ENCODE measurements around the gene OMA1.
"Not testable (repeated sequence)": the region's sequence is repeated elsewhere in the genome, so short reads cannot be mapped to it uniquely, and the experiment has no call there.

Gene OMA1

DNA sequence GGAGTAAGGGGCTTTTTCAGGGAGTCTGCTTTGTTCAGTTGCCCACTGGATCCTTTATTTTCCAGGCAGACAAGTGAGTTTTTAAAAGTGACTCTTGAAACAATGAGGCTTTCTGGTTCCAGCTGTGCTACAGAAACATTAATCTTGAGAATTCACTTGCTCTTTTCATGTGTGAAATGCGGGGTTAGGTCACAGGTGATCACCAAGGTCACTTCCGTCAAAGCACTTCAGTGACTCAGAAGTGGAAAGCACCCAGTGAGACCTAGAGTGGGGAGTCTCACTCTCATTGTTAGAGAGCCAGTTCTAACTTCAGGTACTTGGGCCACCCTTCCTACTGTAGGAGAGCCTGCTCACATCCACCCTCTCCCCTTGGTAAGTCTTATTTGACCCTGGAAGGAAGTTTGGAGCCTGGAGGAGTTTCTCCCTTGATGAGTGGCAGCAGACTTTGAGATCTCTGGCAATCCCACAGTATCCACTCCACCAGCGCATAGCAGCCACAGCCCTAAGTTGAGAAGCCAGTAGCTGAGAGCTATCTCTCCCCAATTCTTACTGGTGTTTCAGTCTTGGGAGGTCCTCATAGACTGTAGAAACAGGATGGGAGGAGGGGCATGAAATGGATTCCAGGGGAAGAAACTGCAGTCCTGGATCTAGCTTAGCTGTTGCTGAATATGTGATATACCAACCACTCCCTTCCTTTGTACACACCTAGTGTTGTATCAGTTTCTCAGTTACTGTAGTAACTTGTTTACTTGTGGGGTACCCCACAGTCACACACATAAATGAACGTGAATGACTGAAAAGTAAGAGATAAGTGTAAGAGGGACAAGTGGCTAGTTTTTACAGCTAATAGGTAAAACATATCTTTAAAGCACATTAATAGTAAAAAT, 27.4 kb upstream of the OMA1 start:
- no peak for DNase-seq (ENCODE audit: low read depth)

DNA sequence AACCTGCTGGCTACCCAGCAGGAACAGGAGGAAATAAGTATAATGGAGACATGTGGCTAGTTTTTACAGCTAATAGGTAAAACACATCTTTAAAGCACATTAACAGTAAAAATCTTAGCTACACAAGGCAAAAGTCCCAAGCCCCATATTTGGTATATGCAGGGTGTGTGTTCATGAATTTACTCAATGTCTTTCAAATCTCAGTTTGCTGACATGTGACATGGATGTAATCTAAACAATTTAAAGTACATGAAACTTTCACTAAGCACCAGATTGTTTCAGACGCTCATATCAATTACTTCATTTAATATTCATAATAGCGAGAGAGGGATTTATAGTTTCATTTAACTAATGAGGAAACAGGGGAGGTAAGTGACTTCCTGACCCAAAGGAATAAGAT, 26.6 kb upstream of the OMA1 start:
- DNase-seq (ENCODE audit: low read depth), result no peak

DNA sequence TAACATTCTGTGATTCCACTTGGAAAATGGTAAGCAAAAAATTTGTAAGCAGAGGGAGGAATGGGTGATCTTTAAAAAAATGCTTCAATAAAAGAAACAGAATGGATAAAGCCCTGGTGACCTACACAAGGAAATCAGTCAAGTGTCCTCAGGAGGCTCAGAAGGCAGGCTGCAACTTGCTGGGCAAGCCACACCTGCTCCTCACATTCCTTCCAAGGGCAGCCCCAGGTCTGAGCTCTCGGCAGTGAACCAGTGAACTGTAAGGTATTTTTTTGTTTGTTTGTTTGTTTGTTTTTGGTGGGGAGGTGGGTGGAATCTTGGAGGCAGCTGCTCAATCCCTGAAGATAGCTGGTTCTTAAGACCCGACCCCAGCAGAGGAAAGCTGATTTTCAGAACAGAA, 26.2 kb upstream of the OMA1 start:
- DNase-seq (ENCODE audit: low read depth), result no peak

DNA sequence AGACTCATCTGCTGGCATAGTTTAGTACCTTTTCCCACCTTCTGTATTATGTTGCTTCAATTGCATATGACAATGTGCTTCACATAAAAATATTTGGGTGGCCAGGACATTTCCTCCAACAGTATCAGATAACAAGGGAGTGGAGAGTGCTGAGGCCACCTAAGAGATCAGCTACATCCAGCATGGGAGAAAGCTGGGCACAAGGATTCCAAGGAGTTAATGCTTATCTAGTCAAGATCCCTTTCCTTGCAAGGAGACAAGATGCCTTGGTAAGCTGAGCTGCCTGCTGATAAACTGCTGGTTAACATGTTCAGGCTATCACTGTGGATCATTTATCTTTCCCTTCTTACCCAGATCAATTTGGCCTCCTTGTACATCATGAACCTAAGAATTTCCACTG, 25.1 kb upstream of the OMA1 start:
- DNase-seq (ENCODE audit: low read depth), result no peak

DNA sequence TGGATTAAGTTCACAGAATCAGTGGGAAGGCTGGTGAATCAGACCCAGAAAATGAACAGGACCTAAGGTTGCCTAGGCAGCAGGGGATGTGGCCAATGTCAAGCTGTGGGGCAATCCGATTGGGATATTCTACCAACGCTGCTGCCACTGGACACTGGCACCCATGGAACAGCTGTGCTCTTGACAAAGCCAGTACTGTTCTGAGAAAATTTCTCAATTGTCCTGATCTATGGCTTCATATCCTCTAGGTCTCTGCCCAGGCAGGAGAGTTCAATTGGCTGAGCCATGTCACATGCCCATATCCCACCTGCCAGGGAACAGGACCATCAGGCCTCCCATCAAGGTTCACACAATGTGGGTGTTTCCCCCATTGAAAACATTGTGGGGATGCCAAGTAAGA, 24.3 kb upstream of the OMA1 start:
- DNase-seq (ENCODE audit: low read depth), result no peak

DNA sequence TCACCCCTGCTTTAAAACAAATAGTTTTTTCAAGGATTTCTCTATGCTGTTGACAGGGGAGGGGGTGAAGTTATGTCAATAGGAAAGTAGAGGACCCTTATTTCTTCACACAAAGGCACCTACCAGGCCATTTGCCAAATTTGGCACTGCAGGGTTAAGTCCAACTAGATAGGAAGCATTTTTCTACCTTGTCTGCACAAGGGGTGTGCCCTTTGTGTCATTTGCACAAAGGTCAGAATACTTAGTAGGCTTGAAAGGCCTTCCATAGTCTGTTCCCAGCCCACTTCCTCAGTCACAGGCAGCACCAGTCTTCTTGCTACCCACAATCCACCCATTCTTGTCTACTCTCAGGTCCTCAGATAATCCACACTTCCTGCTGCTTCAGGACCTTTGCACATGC, 23.6 kb upstream of the OMA1 start:
- no peak for DNase-seq (ENCODE audit: low read depth)

DNA sequence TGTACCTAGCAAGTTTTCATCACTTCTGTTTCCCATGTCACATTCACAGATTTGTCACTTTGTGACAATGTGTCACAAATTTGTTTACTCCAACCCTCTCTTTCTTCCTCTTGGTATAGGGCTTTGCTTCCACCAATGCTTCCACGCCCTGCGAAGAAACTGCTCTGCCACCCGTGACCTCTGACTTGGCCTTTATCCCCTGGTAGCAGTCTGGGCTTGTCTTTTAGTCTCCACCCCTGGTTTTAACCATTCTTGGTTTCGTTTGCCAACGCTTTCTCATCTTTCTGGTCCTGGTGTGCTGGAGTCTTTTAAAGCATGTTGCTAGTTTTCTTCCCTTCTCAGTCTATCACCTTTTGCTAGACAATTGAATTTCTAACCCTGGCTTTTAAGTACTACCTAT, 22.4 kb upstream of the OMA1 start:
- DNase-seq (ENCODE audit: low read depth), result no peak

DNA sequence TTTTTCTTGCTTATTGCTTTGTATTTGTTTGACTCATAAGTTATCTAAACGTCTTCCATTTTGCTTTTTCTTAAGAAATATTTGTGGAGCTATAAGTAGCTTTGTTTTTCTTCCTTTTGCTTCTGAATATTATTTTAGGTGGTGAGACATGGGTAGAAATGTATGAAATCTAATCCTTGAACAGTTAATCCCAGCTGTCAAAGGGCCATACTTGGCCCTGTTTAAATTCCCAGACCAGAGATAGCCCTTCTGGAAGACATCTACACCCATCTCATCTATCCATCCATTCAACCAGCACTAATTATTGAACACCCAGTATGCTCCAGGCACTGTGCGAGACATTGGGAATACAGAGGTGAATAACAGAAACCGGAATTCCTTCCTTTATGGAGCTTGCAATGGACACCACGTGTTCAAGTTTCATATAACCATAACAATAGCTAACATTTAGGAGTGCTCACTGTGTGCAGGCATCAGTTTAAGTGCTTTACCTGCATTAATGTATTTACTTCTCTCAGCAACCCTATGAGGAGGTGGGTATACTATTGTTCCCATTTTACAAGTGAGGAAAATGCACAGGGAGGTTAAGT, 21.8 kb upstream of the OMA1 start:
- no peak for DNase-seq (ENCODE audit: low read depth)

DNA sequence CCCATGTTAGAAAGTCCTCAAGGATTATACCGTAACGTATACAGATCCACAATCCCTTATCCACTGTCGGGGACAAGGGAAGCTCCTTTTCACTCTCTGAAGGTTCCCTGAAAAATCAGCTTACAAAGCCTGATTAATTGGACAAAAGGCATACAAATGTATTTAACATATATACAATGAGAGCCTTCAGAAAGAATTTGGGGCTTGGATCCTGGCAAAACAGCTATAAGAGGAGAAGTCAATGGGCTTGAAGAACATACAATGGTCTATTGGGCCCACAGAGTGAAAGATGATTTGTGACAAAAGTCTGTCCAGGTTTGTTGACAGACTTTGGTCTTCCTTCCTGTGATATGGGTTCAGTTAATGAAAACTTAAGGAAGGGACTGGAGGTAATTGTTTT, 19.8 kb upstream of the OMA1 start:
- no peak for DNase-seq (ENCODE audit: low read depth)

DNA sequence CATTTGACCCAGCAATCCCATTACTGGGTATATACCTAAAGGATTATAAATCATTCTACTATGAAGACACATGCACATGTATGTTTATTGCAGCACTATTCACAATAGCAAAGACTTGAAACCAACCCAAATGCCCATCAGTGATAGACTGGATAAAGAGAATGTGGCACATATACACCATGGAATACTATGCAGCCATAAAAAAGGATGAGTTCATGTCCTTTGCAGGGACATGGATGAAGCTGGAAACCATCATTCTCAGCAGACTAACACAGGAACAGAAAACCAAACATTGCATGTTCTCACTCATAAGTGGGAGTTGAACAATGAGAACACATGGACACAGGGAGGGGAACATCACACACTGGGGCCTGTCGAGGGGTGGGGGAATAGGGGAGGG, 17.2 kb upstream of the OMA1 start:
- DNase-seq (ENCODE audit: low read depth), result not testable (repeated sequence)

DNA sequence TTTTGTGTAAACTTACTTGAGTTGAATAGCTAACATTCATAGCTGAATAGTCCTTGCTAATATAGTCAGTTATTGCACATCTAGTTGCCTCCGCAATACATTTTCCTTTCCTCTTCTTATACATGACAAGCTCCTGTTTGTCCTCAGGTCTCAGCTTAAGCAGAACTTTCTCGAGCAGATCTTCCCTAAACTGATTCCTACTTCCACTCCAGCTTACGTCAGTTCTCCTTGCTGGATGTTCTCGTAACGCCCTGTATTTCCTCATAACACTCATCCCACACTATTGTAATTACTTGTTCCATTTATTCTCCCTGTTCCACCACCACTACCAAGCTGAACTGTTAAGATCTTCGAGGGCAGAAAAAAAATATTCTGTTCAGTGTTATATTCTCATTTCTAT, 15.1 kb upstream of the OMA1 start:
- no peak for DNase-seq (ENCODE audit: low read depth)

DNA sequence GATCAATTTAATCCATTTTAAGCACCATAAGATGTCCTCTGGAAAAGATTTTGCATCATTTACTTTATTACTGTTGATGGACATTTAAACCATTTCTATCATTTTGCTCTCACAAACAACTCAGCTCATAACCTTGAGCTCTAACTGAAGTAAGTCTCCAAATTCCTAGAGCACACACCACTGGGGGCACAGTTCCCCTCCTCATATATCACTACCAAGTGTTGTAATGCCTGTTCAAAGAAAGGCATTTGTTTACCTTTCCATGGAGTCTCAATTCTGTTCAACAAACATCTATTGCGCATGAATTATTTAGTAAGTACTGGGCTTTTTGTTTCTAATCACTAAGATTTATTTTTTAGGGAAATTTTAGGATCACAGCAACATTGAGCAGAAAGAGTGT, 8.9 kb upstream of the OMA1 start:
- no peak for DNase-seq (ENCODE audit: low read depth)

DNA sequence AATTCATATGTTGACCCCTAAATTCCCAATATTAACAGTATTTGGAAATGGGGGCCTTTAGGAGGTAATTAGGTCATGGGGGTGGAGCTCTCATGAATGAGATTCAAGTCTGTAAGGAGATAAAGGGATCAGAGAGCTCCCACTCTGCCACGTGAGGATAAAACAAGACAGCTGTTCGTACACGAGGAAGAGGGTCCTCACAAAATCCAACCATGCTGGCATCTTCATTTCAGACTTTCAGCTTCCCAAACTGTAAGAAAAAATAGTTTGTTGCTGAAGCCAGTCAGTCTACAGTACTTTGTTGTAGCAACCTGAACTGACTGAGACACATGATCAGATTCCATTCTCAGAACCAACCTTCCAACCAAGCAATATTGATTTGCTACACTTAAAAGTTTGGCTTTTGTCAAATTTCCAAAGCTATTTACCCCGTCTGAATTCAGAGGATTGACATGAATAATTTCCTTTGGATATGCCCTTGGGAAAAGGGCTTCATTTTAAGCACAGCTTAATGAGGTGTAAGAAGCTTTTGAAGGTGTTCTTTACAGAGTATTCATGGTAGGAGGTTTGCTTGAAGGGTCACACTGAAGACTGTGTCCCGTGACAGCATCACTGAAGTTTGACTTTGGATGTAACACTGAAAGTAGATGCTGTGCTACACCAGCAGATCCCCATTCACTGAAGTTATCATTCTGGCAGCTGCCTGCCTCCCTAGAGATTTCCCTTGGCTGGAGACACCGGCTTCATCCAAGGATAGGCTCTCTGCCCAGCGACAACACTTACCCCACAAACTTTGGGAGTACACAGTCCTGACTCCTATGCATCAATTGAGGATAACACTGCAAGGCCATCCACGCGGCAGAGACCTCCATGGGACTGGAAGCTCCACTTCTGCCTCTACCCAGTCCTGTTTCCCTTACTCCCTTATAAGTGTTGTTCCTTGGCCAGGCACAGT, 4.9 kb upstream of the OMA1 start:
- no peak for DNase-seq (ENCODE audit: low read depth)

DNA sequence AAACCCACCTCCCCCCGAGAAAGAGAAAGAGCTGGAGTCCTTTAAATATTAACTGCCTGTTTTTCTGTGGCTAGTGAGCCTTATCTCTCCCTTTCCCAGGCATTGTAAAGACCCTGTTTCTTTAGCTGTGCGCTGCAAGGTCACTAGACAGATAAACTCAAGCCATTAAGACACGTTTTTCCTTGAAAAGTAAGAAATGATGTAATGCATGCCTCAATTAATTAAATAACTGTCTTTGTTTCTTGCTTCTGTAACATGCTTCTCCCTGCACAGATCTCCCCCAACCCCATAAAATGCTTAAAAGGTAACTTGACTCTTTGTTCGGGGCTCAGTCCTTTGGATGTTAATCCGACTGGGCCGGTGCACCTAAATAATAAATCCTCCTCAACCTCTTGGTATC, 2.8 kb upstream of the OMA1 start:
- not testable (repeated sequence) for DNase-seq (ENCODE audit: low read depth)

DNA sequence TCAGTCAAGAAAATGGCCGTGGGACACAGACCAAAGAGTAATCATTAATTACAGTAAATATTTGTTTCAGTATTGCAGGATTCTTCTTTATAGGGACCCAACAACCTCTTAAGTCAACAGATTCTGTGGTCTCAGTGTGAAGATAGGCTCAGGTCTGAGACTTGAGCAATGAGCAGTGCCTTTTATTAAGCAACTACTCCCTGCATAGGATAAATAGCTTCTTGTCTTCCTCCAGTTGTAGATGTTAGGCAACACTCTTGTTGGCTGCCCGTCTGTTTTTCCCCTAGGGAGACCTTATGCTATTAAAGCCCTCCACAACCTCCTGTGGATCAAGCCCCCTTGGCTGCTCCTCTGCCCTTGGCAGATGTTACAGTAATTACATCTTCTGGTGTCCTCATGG, 1.8 kb upstream of the OMA1 start:
- no peak for DNase-seq (ENCODE audit: low read depth)

DNA sequence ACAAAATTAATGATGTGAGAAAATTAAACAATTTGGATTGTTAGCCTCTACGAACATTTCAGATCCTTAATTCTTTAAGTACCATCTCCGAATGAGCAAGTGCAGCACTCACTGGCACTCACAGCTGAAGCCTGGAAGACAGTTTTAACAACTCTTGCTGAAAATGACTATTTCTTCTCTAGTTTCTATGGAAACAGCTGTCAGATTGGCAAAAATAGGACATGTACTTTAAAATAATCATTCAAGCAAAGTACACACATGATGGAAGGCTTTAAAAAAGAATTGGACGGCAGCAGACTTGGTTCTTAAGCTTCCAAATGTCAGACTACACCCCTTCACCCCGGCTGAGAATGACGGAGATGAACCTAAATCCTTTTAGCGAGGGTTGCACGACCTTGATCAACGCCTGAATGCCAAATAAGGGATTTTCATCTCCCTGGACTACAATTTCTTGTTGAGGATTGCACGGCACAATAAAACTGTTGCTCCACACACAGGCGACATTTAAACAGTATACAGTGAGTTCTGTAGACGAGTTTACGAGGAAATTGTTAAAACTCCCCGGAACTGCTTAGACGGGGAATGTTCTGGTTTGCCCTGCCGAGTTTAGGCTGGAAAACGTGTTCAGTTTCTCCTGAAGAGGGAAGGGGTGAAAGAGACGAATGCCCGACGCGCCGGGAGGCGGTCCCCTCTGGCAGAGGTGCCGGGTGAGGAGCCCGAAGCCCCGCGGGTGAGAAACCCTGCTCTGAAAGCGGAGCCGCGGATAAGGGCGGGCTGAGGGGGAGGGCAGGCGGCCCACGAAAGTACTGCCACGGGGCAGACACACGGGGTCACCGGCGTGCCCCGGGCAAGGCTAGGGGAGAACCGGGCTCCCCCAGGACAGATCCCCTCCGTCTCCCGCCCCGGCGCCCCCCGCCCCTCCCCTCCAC, 671 bp downstream of the OMA1 start:
- peak; percentile 55 for DNase-seq (ENCODE audit: low read depth)

DNA sequence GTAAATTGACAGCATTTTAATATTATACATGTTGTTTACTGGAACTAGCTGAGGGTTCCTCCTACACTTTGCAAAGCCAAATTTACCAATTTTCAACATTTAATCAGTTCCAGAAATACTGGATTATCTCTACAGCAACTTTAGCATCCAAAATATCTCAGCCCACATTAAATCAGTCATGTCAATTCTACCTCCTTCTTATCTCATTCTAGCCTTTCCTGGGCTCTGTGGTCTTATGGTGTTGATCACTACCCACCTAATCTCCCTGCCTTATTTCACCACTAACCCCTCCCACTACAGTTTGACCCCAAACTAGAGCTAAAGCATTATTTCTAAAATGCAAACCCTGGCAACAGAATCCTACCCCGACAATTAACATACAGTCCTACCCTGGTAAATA, 3.3 kb downstream of the OMA1 start:
- DNase-seq (ENCODE audit: low read depth), result no peak

DNA sequence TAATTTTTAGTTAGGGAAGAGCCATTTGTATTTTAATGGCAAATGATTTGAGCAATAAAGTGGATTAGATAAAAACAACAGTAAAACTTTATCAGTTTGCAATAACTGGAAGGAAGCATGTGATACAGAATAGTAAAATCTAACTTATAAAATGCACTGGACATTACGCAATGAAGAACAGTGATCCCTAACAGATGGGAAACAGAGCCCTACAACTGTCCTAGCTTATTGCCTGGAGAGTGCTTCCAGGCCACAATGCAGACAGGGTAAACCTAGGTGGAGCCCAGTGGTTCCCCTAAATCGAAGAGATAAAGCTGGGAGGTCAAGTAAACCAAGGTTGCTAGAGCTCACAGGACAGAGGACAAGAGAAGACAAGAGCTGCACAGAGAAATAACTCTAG, 7.0 kb downstream of the OMA1 start:
- no peak for DNase-seq (ENCODE audit: low read depth)

DNA sequence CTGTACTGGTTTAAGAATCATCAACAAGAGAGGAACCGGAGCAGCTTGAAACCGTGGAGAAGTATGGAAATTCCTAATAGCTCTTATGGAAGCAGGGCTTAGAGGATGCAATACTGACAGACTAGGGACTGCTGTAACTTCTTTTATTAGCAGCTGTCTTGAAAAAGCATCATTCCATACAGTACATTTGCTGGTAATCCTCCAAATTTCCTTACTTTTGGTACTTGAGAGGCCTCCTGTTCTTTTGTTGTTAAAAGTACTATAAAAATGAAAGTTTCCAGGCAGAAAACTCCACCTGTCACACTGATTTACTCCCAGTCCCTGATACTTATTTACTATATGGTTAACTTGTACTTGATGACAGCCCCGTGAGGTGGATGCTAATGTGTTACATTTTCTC, 7.7 kb downstream of the OMA1 start:
- DNase-seq (ENCODE audit: low read depth), result no peak

DNA sequence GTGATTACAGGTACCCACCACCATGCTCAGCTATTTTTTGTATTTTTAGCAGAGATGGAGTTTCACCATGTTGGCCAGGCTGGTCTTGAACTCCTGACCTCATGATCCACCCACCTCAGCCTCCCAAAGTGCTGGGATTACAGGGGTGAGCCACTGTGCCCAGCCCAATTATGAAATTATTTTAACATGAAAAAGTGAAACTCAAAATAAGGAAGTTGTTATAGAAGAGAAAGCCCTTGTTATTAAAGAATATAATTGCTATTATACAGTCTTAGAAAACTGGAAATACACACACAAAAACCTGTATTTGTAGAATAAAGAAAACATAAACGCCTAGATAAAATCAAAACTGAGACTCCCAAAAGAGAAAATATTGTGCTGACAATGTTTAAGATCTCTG, 14.7 kb downstream of the OMA1 start:
- DNase-seq (ENCODE audit: low read depth), result not testable (repeated sequence)

DNA sequence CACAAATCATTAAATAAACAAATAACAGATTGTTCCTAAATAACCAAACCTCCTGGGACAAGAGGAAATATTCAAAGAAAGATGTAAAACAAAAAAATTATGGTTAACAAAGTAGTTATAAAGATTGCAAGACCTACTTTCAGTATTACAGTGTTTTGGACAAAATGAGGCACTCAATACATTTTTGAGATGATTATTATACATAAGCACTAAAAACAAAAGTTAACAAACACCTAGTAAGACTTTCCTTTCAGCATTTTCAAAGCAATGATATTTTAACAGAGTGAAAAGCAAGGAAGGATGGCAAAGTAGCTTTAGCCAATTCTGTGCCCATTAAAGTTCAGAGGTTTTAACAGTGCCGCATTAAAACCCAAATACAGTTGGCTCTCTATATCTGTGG, 17.2 kb downstream of the OMA1 start:
- no peak for DNase-seq (ENCODE audit: low read depth)

DNA sequence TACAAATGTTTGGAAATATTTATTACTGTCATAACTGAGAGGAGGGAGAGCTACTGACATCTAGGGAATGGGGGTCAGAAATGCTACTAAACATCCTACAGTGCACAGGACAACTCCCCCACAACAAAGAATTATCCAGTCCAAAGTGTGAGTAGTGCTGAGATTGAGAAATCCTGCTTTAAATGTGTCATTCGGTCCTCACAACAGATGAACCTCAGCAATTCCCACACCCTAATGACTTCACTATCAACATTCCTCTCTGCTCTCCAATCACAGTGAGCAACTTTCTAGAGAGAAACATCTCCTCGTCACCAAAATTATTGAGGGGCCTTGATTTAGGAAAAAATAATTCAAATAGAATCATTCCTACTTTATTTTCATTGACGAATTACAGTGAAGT, 18.0 kb downstream of the OMA1 start:
- no peak for DNase-seq (ENCODE audit: low read depth)
